Measurements from ENCODE around the gene CKAP2L. TPM values are rescaled to one million over a fixed set of nuclear protein-coding genes. Genes with fewer than 3 reads are reported as not detected.
"Not testable (repeated sequence)": the region's sequence is repeated elsewhere in the genome, so short reads cannot be mapped to it uniquely, and the experiment has no call there.

Gene CKAP2L
- total and polyA plus RNA-seq, 2 experiments from 2014 or later, result 16.2 to 30.2 TPM

DNA sequence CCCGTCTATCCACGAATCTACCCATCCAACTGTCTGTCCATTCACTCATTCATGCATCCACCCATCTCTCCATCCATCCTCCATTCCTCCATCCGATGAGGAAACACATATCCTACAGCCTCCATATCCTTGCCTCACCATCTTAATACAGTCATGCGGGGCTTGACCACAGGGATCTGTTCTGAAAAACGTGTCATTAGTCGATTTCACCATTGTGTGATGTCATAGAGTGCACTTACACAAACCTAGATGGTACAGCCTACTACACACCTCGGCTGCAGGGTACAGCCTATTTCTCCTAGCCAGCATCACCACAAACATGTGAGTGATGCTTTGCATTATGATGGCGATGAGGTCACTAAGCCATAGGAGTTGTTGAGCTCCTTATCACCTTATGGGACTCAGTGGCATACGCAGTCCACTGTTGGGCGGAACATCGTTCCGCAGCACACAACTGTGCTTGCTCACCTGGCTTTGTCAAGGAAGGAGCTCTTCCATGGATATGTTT lies 45.5 kb downstream of the CKAP2L start:
- Histone ChIP-seq H3K4me1 (ENCODE audit: insufficient read depth) (no peaks in the 10 kb centered on the region), H3K4me3 (no peak overlapping the region), H3K36me3 (ENCODE audit: insufficient read depth) (no peaks in the 10 kb centered on the region), H2AFZ (no peak overlapping the region), H4K20me1 (replicated peaks; ENCODE audit: insufficient read depth) (no peaks in the 10 kb centered on the region), H3F3A (replicated peaks; ENCODE audit: low read depth) (no peaks in the 10 kb centered on the region), H3K27ac (ENCODE audit: low read depth) (no peak overlapping the region), H3K4me2 (no peak overlapping the region), H3K79me2 (replicated peaks; ENCODE audit: insufficient read depth) (no peaks in the 10 kb centered on the region), H3K9me2 (ENCODE audit: insufficient read depth) (0 out of 2 replicates have a peak, but pooled peaks cover 4% of the 10 kb centered on the region), H3K27me3 (ENCODE audit: insufficient read depth) (no peaks in the 10 kb centered on the region)
- Mint-ChIP-seq H3K9me3 (no peaks in the 10 kb centered on the region; the same call in 2 of the 3 replicates), H3K4me3 (no peak overlapping the region), H3K27ac (no peak overlapping the region), H3K4me1 (no peaks in the 10 kb centered on the region), H3K36me3 (ENCODE audit: low read depth) (no peaks in the 10 kb centered on the region), H3K27me3 (ENCODE audit: insufficient read depth, low read depth, poor library complexity) (peaks cover 4% of the 10 kb centered on the region)
- no peak for TF ChIP-seq EZH2phosphoT487 (IDR thresholded peaks at IDR 0.05; ENCODE audit: unreplicated experiment)
- TF ChIP-seq JUNB (IDR thresholded peaks at IDR 0.05; ENCODE audit: unreplicated experiment), result no peak
- TF ChIP-seq, protein P1, sequence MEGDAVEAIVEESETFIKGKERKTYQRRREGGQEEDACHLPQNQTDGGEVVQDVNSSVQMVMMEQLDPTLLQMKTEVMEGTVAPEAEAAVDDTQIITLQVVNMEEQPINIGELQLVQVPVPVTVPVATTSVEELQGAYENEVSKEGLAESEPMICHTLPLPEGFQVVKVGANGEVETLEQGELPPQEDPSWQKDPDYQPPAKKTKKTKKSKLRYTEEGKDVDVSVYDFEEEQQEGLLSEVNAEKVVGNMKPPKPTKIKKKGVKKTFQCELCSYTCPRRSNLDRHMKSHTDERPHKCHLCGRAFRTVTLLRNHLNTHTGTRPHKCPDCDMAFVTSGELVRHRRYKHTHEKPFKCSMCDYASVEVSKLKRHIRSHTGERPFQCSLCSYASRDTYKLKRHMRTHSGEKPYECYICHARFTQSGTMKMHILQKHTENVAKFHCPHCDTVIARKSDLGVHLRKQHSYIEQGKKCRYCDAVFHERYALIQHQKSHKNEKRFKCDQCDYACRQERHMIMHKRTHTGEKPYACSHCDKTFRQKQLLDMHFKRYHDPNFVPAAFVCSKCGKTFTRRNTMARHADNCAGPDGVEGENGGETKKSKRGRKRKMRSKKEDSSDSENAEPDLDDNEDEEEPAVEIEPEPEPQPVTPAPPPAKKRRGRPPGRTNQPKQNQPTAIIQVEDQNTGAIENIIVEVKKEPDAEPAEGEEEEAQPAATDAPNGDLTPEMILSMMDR (conservative IDR thresholded peaks at IDR 0.05; ENCODE audit: low read depth in 2 of 2), result no peak
- no peak for TF ChIP-seq POLR2AphosphoS5 (IDR thresholded peaks at IDR 0.05; ENCODE audit: low read depth)
- TF ChIP-seq STAT1 (IDR thresholded peaks at IDR 0.05; ENCODE audit: unreplicated experiment), result no peak
- TF ChIP-seq, protein P2, sequence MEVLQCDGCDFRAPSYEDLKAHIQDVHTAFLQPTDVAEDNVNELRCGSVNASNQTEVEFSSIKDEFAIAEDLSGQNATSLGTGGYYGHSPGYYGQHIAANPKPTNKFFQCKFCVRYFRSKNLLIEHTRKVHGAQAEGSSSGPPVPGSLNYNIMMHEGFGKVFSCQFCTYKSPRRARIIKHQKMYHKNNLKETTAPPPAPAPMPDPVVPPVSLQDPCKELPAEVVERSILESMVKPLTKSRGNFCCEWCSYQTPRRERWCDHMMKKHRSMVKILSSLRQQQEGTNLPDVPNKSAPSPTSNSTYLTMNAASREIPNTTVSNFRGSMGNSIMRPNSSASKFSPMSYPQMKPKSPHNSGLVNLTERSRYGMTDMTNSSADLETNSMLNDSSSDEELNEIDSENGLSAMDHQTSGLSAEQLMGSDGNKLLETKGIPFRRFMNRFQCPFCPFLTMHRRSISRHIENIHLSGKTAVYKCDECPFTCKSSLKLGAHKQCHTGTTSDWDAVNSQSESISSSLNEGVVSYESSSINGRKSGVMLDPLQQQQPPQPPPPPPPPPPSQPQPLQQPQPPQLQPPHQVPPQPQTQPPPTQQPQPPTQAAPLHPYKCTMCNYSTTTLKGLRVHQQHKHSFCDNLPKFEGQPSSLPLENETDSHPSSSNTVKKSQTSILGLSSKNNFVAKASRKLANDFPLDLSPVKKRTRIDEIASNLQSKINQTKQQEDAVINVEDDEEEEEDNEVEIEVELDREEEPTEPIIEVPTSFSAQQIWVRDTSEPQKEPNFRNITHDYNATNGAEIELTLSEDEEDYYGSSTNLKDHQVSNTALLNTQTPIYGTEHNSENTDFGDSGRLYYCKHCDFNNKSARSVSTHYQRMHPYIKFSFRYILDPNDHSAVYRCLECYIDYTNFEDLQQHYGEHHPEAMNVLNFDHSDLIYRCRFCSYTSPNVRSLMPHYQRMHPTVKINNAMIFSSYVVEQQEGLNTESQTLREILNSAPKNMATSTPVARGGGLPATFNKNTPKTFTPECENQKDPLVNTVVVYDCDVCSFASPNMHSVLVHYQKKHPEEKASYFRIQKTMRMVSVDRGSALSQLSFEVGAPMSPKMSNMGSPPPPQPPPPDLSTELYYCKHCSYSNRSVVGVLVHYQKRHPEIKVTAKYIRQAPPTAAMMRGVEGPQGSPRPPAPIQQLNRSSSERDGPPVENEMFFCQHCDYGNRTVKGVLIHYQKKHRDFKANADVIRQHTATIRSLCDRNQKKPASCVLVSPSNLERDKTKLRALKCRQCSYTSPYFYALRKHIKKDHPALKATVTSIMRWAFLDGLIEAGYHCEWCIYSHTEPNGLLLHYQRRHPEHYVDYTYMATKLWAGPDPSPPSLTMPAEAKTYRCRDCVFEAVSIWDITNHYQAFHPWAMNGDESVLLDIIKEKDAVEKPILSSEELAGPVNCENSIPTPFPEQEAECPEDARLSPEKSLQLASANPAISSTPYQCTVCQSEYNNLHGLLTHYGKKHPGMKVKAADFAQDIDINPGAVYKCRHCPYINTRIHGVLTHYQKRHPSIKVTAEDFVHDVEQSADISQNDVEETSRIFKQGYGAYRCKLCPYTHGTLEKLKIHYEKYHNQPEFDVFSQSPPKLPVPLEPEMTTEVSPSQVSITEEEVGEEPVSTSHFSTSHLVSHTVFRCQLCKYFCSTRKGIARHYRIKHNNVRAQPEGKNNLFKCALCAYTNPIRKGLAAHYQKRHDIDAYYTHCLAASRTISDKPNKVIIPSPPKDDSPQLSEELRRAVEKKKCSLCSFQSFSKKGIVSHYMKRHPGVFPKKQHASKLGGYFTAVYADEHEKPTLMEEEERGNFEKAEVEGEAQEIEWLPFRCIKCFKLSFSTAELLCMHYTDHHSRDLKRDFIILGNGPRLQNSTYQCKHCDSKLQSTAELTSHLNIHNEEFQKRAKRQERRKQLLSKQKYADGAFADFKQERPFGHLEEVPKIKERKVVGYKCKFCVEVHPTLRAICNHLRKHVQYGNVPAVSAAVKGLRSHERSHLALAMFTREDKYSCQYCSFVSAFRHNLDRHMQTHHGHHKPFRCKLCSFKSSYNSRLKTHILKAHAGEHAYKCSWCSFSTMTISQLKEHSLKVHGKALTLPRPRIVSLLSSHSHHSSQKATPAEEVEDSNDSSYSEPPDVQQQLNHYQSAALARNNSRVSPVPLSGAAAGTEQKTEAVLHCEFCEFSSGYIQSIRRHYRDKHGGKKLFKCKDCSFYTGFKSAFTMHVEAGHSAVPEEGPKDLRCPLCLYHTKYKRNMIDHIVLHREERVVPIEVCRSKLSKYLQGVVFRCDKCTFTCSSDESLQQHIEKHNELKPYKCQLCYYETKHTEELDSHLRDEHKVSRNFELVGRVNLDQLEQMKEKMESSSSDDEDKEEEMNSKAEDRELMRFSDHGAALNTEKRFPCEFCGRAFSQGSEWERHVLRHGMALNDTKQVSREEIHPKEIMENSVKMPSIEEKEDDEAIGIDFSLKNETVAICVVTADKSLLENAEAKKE (CRISPR knock-in tag; IDR thresholded peaks at IDR 0.05), result no peak
- TF ChIP-seq ZNF114 (CRISPR knock-in tag; IDR thresholded peaks at IDR 0.05), result no peak
- DNase-seq (ENCODE audit: low spot score) (no peak), ATAC-seq (no peak)

DNA sequence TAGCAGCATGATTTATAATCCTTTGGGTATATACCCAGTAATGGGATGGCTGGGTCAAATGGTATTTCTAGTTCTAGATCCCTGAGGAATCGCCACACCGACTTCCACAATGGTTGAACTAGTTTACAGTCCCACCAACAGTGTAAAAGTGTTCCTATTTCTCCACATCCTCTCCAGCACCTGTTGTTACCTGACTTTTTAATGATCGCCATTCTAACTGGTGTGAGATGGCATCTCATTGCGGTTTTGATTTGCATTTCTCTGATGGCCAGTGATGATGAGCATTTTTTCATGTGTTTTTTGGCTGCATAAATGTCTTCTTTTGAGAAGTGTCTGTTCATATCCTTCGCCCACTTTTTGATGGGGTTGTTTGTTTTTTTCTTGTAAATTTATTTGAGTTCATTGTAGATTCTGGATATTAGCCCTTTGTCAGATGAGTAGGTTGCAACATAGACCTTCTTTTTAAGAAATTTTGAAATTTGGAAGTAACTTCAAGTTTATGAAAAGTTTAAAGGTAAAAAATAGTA lies 47.5 kb downstream of the CKAP2L start:
- H3K9me2 ChIP-seq (ENCODE audit: insufficient read depth); H3K4me3 ChIP-seq; H3K9me3 Mint-ChIP-seq; H3K27ac Mint-ChIP-seq; H4K20me1 ChIP-seq (replicated peaks; ENCODE audit: insufficient read depth); H3K27ac ChIP-seq (ENCODE audit: low read depth); H3K4me2 ChIP-seq; H3K36me3 Mint-ChIP-seq (ENCODE audit: low read depth); H2AFZ ChIP-seq; ATAC-seq; H3K4me1 Mint-ChIP-seq; H3K27me3 ChIP-seq (ENCODE audit: insufficient read depth); H3K4me1 ChIP-seq (ENCODE audit: insufficient read depth); DNase-seq (ENCODE audit: low spot score); H3F3A ChIP-seq (replicated peaks; ENCODE audit: low read depth); H3K4me3 Mint-ChIP-seq; H3K79me2 ChIP-seq (replicated peaks; ENCODE audit: insufficient read depth); H3K36me3 ChIP-seq (ENCODE audit: insufficient read depth); H3K27me3 Mint-ChIP-seq (ENCODE audit: insufficient read depth, low read depth, poor library complexity): not testable (repeated sequence)

DNA sequence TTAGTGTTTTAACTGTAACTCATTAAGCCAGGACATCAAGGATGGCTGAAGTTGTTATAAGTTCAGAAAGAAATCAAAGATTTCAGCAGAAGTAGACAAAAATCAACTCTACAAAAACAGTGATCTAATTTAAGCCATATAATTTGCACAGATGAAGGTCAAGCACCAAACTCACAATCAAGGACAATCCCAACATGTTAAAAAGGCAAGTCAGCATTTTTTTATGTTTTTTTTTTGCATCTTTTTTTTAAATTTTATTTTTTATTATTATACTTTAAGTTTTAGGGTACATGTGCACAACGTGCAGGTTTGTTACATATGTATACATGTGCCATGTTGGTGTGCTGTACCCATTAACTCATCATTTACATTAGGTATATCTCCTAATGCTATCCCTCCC lies 48.3 kb downstream of the CKAP2L start:
- H3K4me3 Mint-ChIP-seq; H3K27me3 ChIP-seq (ENCODE audit: insufficient read depth); H4K20me1 ChIP-seq (replicated peaks; ENCODE audit: insufficient read depth); H3F3A ChIP-seq (replicated peaks; ENCODE audit: low read depth); H3K36me3 Mint-ChIP-seq (ENCODE audit: low read depth); H3K4me1 Mint-ChIP-seq; H3K27ac ChIP-seq (ENCODE audit: low read depth); H3K36me3 ChIP-seq (ENCODE audit: insufficient read depth); H3K27me3 Mint-ChIP-seq (ENCODE audit: insufficient read depth, low read depth, poor library complexity); H3K4me2 ChIP-seq; H3K4me1 ChIP-seq (ENCODE audit: insufficient read depth); H3K4me3 ChIP-seq; H2AFZ ChIP-seq; H3K9me3 Mint-ChIP-seq; ATAC-seq; H3K27ac Mint-ChIP-seq; DNase-seq (ENCODE audit: low spot score); H3K9me2 ChIP-seq (ENCODE audit: insufficient read depth); H3K79me2 ChIP-seq (replicated peaks; ENCODE audit: insufficient read depth): not testable (repeated sequence)

All from GM23338 (cell line).